Fibroblast of the aortic adventitia (primary cell): Measurements from ENCODE around the gene CLCN1. TPM values are rescaled to one million over a fixed set of nuclear protein-coding genes. Genes with fewer than 3 reads are reported as not detected.

ENCODE experiments used
- DNase-seq: peaks from one replicate; pipeline ENCODE4 v3.0.0-alpha.2; 2010; ENCODE audit warnings: low read depth
- H3K4me3 ChIP-seq: 2 replicates; pipeline ENCODE4 v1.5.1; 2011; ENCODE audit warnings: low read depth, mild to moderate bottlenecking, control low read depth, low read length, moderate library complexity
- total RNA-seq: library from RNA; depleted of rRNA; stranded (reverse); fragments of >200 nt; gene quantifications from 2 replicates; pipeline ENCODE4 v1.2.3, GENCODE V29; 2012; ENCODE audit warnings: low replicate concordance
- TF ChIP-seq, protein P1 (sequence below): IDR thresholded peaks from 2 replicates; pipeline ENCODE4 v1.5.1; 2011; ENCODE audit warnings: mild to moderate bottlenecking, low read length, control low read depth, inconsistent platforms; ENCODE audit not compliant: insufficient read depth

The CLCN1 gene
- total RNA-seq, 1 donor, result not detected

DNA sequence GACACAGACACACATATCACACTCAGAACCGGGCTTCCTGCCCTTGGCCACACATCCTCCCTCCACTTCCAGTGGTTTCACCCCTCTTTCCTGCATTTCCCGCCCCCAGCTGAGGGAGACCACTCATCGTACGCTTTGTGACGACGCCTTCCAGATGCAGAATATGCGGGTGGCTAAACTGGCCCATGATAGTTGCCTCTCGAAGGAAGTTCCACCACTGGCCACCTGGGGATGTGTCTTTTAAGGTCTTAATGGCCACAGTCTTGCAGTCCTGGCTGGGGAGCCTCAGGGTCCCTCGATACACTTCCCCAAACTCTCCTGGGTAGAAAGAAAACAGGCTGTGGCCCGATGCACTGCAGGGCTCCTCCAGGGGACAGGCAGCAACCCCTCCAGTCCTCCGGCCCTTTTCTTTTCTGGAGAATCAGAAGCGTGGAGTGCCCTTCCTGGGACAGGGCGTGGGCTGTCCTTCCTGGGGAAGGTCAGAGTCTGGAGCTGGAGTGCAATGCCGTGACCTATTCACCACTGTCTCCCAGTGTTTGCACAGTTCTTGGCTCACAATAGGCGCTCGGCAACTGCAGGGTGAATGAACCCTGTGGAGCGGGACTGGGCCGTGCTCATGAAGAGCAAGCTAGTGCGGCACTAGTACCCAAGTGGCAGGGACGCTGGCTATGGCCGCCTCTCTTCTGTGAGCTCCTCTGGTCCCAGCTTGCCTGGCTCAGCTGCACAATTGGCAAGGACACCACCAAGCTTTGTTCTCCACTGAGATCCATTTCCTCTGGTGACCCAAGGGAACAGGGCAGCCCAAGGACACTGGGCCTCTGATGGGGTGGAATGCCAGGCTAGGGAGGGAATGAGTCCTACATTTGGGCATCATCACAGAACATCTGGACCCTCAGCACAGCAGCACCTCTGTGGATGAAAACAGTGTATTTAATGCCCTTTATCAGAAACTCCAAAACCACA is 79.6 kb downstream of the CLCN1 start:
- DNase-seq, result no peak
- H3K4me3 ChIP-seq, result no peak overlapping the region
- TF ChIP-seq, protein P1, sequence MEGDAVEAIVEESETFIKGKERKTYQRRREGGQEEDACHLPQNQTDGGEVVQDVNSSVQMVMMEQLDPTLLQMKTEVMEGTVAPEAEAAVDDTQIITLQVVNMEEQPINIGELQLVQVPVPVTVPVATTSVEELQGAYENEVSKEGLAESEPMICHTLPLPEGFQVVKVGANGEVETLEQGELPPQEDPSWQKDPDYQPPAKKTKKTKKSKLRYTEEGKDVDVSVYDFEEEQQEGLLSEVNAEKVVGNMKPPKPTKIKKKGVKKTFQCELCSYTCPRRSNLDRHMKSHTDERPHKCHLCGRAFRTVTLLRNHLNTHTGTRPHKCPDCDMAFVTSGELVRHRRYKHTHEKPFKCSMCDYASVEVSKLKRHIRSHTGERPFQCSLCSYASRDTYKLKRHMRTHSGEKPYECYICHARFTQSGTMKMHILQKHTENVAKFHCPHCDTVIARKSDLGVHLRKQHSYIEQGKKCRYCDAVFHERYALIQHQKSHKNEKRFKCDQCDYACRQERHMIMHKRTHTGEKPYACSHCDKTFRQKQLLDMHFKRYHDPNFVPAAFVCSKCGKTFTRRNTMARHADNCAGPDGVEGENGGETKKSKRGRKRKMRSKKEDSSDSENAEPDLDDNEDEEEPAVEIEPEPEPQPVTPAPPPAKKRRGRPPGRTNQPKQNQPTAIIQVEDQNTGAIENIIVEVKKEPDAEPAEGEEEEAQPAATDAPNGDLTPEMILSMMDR, result no peak

DNA sequence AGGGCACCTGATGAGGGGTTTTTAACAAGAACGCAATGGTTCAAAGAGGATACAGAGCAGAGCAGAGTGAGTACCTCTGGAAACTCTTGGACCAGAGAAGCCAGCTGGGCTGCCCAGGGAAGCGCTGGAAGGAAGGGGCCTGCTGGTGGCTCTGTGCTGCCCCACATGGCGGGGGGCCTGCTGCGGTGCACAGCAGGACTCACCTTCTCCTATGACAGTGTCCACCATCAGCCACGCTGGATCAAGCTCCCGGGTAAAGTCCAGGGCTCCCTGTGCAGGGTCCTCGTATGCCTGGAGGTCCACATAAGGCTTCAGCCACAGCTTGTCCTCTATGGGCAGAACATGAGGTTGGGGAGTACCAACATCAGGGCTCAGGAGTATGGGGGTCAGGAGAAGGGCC is 80.3 kb downstream of the CLCN1 start:
- DNase-seq, result no peak
- TF ChIP-seq, protein P1, result no peak
- no peak overlapping the region for H3K4me3 ChIP-seq

DNA sequence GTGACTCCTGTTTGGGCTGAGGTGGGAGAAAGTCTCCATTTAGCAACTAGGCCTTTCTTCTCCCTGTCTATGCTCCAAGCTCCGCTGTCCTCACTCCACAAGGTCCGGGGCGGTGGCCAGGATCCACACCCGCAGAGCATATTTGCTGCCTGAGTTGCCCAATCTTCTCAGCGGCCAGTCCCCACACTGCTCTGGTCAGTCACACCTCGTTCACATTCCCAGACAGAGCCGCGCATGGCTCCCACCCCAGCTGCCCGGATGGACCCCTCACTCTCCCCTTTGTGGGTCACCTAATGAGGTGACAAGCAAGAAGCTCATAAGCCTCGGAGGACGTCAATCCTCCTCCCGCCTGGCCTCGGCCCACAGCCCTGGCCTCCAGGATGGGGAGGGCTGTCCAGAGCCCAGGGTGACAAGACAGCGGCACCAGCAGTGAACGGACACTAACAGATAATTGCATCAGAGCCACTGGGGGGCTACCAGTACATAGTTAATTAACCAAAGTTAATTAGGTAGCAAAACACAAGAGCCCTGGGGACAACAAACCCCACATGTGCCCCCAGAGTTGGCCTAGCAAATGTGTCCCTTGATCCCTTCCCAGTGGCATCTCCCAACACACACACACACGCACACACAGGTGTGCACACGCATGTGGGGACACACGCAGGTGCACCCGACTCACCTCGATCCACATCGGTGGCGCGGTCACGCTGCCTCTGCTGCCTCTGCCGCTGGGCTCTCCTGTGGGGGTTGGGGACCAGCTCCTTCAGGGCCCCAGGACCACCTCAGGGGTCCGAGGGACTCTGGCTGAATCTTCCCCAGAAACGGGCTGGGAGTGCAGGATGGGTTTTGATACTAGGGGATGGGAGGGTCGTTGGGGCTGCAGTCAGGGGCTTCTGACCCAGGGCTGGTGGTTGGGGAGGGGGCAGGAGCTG is 81.0 kb downstream of the CLCN1 start:
- peak; percentile 68 for DNase-seq
- no peak overlapping the region for H3K4me3 ChIP-seq
- TF ChIP-seq, protein P1, result no peak

DNA sequence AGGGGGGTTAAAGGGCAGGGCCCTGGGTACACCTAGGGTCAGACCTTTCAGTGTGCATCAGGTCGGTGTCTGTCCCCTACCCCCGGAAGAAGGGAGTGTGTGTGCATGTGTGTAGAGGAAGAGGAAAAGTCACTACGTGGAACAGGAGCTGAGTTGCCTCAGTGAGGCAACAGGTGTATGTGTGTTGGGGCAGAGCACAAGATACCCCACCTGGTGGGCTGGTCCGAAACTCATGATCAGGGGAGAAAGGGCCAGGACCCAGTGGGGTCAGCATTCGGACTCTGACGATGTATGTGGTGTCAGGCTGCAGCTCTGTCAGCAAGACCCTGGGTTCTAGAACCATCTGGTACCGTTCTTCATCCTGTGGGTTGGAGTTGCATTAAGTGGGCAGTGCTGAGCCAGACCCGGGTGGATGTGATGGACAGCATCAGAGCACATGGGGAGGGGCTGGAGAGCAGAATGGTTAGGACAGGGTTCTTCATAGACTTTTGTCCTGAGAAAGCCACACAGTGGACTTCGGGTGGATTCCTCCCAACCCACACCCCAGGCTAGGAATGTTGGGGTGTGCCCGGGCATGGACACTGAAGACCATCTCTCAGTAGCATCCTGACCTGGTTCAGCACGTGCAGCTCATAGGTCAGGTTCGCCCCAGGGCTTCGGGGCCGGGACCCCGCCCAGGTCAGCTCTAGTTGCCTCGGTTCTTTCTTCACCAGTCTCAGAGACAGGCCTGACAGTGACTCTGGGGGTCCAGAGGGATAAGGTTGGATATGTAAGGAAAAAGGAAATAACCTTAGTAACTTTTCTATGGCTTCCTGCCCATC is 82.0 kb downstream of the CLCN1 start:
- H3K4me3 ChIP-seq, result no peak overlapping the region
- TF ChIP-seq, protein P1, result no peak
- no peak for DNase-seq

DNA sequence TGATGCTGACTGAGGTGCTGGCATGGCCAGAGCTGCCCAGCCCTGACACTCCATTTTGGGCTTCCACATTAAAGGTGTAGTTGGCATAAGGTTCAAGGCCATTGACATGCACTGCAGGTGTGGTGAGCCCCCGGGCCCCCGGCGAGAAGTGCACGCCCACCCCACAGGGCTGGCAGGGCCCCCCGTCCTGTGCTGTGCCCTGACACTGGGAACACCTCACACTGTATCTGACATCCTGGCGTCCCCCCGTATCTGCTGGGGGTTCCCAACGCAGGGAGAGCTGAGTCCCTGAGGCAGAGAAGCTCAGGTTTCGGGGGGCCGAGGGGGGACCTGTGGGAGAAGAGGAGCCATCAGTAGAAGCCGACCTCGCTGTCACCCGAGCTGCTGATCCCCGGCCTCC is 82.7 kb downstream of the CLCN1 start:
- no peak for DNase-seq
- TF ChIP-seq, protein P1, result no peak
- no peak overlapping the region for H3K4me3 ChIP-seq

DNA sequence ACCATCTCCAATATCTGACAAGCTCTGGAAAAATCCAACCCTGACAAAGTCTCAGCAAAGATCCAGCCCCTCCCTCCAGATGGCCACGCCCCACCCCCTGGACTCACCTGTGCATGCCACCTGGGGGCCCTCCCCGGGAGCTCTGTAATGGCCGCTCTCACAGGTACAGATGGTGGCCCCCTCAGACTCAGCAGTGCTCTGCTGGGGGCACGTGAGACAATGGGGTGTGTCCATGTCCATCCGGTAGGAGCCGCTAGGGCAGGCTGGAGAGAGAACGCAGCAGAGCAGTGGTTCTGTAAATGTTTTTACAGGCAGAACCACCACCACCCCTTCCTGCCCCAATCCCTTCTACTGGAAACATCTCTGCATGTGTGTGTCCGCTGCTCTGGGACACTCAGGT is 83.2 kb downstream of the CLCN1 start:
- TF ChIP-seq, protein P1, result no peak
- DNase-seq, result no peak

More for the DNA sequence above, 83.2 kb downstream of the CLCN1 start:
- no peak overlapping the region for H3K4me3 ChIP-seq
